ENCODE measurements around the gene UMODL1.

Gene UMODL1

GRCh38 chr21:42039470-42039901 lies 31.6 kb upstream of the UMODL1 start:
- no peak for DNase-seq

GRCh38 chr21:42039911-42040351 lies 31.2 kb upstream of the UMODL1 start:
- DNase-seq: no peak

GRCh38 chr21:42040411-42041180 lies 30.5 kb upstream of the UMODL1 start:
- no peak for DNase-seq

- no peak for DNase-seq
Measured at GRCh38 chr21:42041246-42041645, 29.9 kb upstream of the UMODL1 start.

- DNase-seq: no peak
Measured at GRCh38 chr21:42041711-42042110, 29.4 kb upstream of the UMODL1 start.

- no peak for DNase-seq
Measured at GRCh38 chr21:42042651-42043050, 28.5 kb upstream of the UMODL1 start.

- DNase-seq: no peak
Measured at GRCh38 chr21:42043201-42043895, 27.8 kb upstream of the UMODL1 start.

- DNase-seq: no peak
Measured at GRCh38 chr21:42043961-42044360, 27.2 kb upstream of the UMODL1 start.

GRCh38 chr21:42044871-42045495 lies 26.1 kb upstream of the UMODL1 start:
- DNase-seq: no peak

- no peak for DNase-seq
Measured at GRCh38 chr21:42047821-42048613, 23.1 kb upstream of the UMODL1 start.

GRCh38 chr21:42048870-42049577 lies 22.1 kb upstream of the UMODL1 start:
- no peak for DNase-seq

- no peak for DNase-seq
Measured at GRCh38 chr21:42049578-42050430, 21.3 kb upstream of the UMODL1 start.

- DNase-seq: no peak
Measured at GRCh38 chr21:42051788-42052187, 19.3 kb upstream of the UMODL1 start.

- no peak for DNase-seq
Measured at GRCh38 chr21:42055425-42055824, 15.7 kb upstream of the UMODL1 start.

GRCh38 chr21:42056468-42056867 lies 14.6 kb upstream of the UMODL1 start:
- DNase-seq: no peak

- DNase-seq: no peak
Measured at GRCh38 chr21:42056996-42057689, 14.0 kb upstream of the UMODL1 start.

- no peak for DNase-seq
Measured at GRCh38 chr21:42057851-42058437, 13.2 kb upstream of the UMODL1 start.

- DNase-seq: no peak
Measured at GRCh38 chr21:42058631-42059111, 12.4 kb upstream of the UMODL1 start.

- no peak for DNase-seq
Measured at GRCh38 chr21:42059141-42059540, 12.0 kb upstream of the UMODL1 start.

GRCh38 chr21:42059721-42060120 lies 11.4 kb upstream of the UMODL1 start:
- DNase-seq: no peak
